Tibial nerve (tissue), 3 donors: ENCODE measurements around the gene STIL.

Experiments used
- EP300 ChIP-seq, 2 donors: sonication (generic); formaldehyde crosslinking; IDR thresholded peaks; one replicate each; pipeline ENCODE4 v1.6.1; 2017; ENCODE audit warnings: antibody characterized with exemption in 2 of 2, mild to moderate bottlenecking in 1 of 2
- POLR2A ChIP-seq, 2 donors: fragments of 450-650 bp; IDR thresholded peaks; one replicate each; pipeline ENCODE4 v1.6.1; 2017; ENCODE audit warnings: antibody characterized with exemption in 2 of 2, mild to moderate bottlenecking in 2 of 2, moderate library complexity in 2 of 2

DNA sequence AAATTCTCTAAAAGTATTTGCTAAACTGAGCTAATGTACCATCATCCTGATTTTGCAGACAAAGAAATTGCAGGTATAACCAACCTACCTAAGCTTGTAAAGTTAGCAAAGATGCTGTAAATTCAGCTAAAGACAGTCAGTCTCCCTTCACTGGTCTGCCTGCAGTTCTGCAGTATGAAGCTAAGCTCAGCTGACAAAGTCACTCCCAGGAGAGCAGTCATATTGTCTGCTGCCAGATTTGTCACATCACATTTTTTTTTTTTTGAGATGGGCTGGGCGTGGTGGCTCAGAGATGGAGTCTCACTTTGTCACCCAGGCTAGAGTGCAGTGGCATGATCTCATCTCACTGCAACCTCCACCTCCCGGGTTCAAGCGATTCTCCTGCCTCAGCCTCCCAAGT is 10.7 kb upstream of the STIL start:
- TF ChIP-seq EP300 (IDR thresholded peaks at IDR 0.05) (no peak), POLR2A (IDR thresholded peaks at IDR 0.05) (no peak)
